ENCODE results near the gene ENDOG.

GRCh38 chr9:128823362-128823902 lies 5.1 kb downstream of the ENDOG start:
- no peak for TF ChIP-seq CTCF (conservative IDR thresholded peaks at IDR 0.05 in 1 of 2, IDR thresholded peaks at IDR 0.05 in 1 of 2; ENCODE audit: low read depth in 1 of 2, low read length in 2 of 2)
- TF ChIP-seq EZH2 (IDR thresholded peaks at IDR 0.05; ENCODE audit: low read length, missing control alignments) = no peak
